PC-3 (cell line): ENCODE data around the gene ERBB4. TPM values are rescaled to one million over a fixed set of nuclear protein-coding genes. Genes with fewer than 3 reads are reported as not detected.

Experiments used
- ATAC-seq: fragments of 200-7000 bp; cut with Tn5 transposase; 2 replicates; pipeline ENCODE4 v1.9.1; 2020; ENCODE audit warnings: mild to moderate bottlenecking, moderate library complexity
- BruUV-seq: library from RNA; stranded (reverse); fragments of 400-500 nt; replicated peaks from 2 replicates; lab custom pipeline; 2021; lab: Mats Ljungman, UMichigan
- CTCF ChIA-PET: fragments of 300-600 bp; sonication (Branson Sonifier 250); formaldehyde crosslinking; loops from one replicate; lab custom pipeline; 2022; ENCODE audit warnings: antibody characterized with exemption; lab: Charles Lee
- POLR2A ChIA-PET: fragments of 300-600 bp; sonication (Branson Sonifier 250); formaldehyde crosslinking; loops from one replicate; lab custom pipeline; 2022; ENCODE audit warnings: antibody characterized with exemption; ENCODE audit not compliant: unreplicated experiment; lab: Charles Lee
- DNase-seq: peaks from one replicate; pipeline ENCODE4 v3.0.0-alpha.2; 2015
- H2AFZ ChIP-seq: fragments of 300-600 bp; sonication (generic); 2 replicates; pipeline ENCODE4 v1.6.0; 2016; ENCODE audit warnings: antibody characterized with exemption, low read length
- H3F3A ChIP-seq: fragments of 300-600 bp; sonication (generic); one replicate; pipeline ENCODE4 v1.6.0; 2017; ENCODE audit warnings: antibody characterized with exemption, low read length, control low read depth, mild to moderate bottlenecking; ENCODE audit not compliant: unreplicated experiment
- H3K27ac ChIP-seq: fragments of 300-600 bp; sonication (generic); 2 replicates; pipeline ENCODE4 v1.5.1; 2016; ENCODE audit warnings: mild to moderate bottlenecking, low read length
- H3K27me3 ChIP-seq: fragments of 300-600 bp; sonication (generic); 2 replicates; pipeline ENCODE4 v1.6.1; 2016; ENCODE audit warnings: low read length, mixed read lengths
- H3K36me3 ChIP-seq: fragments of 300-600 bp; sonication (generic); 2 replicates; pipeline ENCODE4 v1.6.1; 2016; ENCODE audit warnings: low read depth, mixed run types, low read length, mixed read lengths
- H3K4me1 ChIP-seq: fragments of 300-600 bp; sonication (generic); 2 replicates; pipeline ENCODE4 v1.5.1; 2016; ENCODE audit warnings: low read length; ENCODE audit not compliant: insufficient read depth
- H3K4me2 ChIP-seq: fragments of 300-600 bp; sonication (generic); 2 replicates; pipeline ENCODE4 v1.6.0; 2016; ENCODE audit warnings: low read length
- H3K4me3 ChIP-seq: fragments of 300-600 bp; sonication (generic); 2 replicates; pipeline ENCODE4 v1.5.1; 2016; ENCODE audit warnings: mild to moderate bottlenecking, low read length, mixed read lengths
- H3K79me2 ChIP-seq: fragments of 300-600 bp; sonication (generic); 2 replicates; pipeline ENCODE4 v1.6.1; 2017; ENCODE audit warnings: low read length, mixed read lengths
- H3K9ac ChIP-seq: fragments of 300-600 bp; sonication (generic); 2 replicates; pipeline ENCODE4 v1.6.0; 2016; ENCODE audit warnings: mild to moderate bottlenecking, low read length
- H3K9me2 ChIP-seq: fragments of 300-600 bp; sonication (generic); replicated peaks from 2 replicates; pipeline ENCODE4 v1.6.1; 2016; ENCODE audit warnings: mixed run types, low read length, mixed read lengths
- H3K9me3 ChIP-seq: fragments of 300-600 bp; sonication (generic); 2 replicates; pipeline ENCODE4 v1.6.1; 2016; ENCODE audit warnings: low read length, mixed read lengths
- H4K20me1 ChIP-seq: fragments of 300-600 bp; sonication (generic); 2 replicates; pipeline ENCODE4 v1.6.1; 2016; ENCODE audit warnings: low read length, mixed read lengths
- CTCF ChIP-seq: fragments of 300-600 bp; sonication (generic); conservative IDR thresholded peaks from 2 replicates; pipeline ENCODE4 v1.5.1; 2017; ENCODE audit warnings: antibody characterized with exemption, low read depth, mild to moderate bottlenecking, low read length
- EZH2 ChIP-seq: fragments of 300-600 bp; sonication (generic); IDR thresholded peaks from one replicate; pipeline ENCODE4 v1.6.1; 2017; ENCODE audit warnings: antibody characterized with exemption, mild to moderate bottlenecking, low read length; ENCODE audit not compliant: unreplicated experiment
- EZH2phosphoT487 ChIP-seq: fragments of 300-600 bp; sonication (generic); IDR thresholded peaks from 2 replicates; pipeline ENCODE4 v1.6.1; 2018; ENCODE audit warnings: mild to moderate bottlenecking, antibody characterized with exemption, low read length, borderline replicate concordance
- intact Hi-C: fragments of 100-400 bp; cut with micrococcal nuclease; formaldehyde crosslinking; loops from 2 replicates; pipeline ENCODE4 v1.9.0; 2023
- total RNA-seq: library from RNA; depleted of rRNA; stranded (reverse); fragments of >200 nt; gene quantifications from 2 replicates; pipeline ENCODE4 v1.2.3, GENCODE V29; 2014

ERBB4 gene
- total RNA-seq, 1 experiment from 2014 or later = under 0.01 TPM

- Histone ChIP-seq H3F3A (no peaks in the 10 kb centered on the region), H2AFZ (no peak overlapping the region), H3K4me1 (no peaks in the 10 kb centered on the region), H3K9ac (no peak overlapping the region), H3K9me3 (no peaks in the 10 kb centered on the region), H3K4me3 (no peak overlapping the region), H3K36me3 (no peaks in the 10 kb centered on the region), H3K27ac (no peak overlapping the region), H3K27me3 (no peaks in the 10 kb centered on the region), H3K9me2 (no peaks in the 10 kb centered on the region), H4K20me1 (no peaks in the 10 kb centered on the region), H3K79me2 (no peaks in the 10 kb centered on the region), H3K4me2 (no peak overlapping the region)
- no TSS peak for BruUV-seq
- ChIA-PET CTCF (no interaction called here), POLR2A (no interaction called here)
- intact Hi-C loops = no loop called here
- TF ChIP-seq CTCF = no peak
- no peak for TF ChIP-seq EZH2phosphoT487
- TF ChIP-seq EZH2 = no peak
- no peak for ATAC-seq
- DNase-seq = no peak
Measured at GRCh38 chr2:212343167-212343566, 195.4 kb downstream of the ERBB4 start.

- intact Hi-C loops = no loop called here
- Histone ChIP-seq H3K9me2 (no peaks in the 10 kb centered on the region), H3K27ac (no peak overlapping the region), H3K4me2 (no peak overlapping the region), H3K9me3 (no peaks in the 10 kb centered on the region), H3K36me3 (no peaks in the 10 kb centered on the region), H3K4me3 (no peak overlapping the region), H3K4me1 (no peaks in the 10 kb centered on the region), H3K79me2 (no peaks in the 10 kb centered on the region), H3F3A (no peaks in the 10 kb centered on the region), H2AFZ (no peak overlapping the region), H3K9ac (no peak overlapping the region), H4K20me1 (no peaks in the 10 kb centered on the region), H3K27me3 (no peaks in the 10 kb centered on the region)
- CTCF ChIA-PET = no interaction called here
- ATAC-seq (no peak), DNase-seq (no peak)
- POLR2A ChIA-PET = no interaction called here
- no TSS peak for BruUV-seq
- no peak for TF ChIP-seq EZH2phosphoT487
- TF ChIP-seq CTCF = no peak
- no peak for TF ChIP-seq EZH2
Measured at GRCh38 chr2:212337486-212338343, 200.9 kb downstream of the ERBB4 start.

- CTCF ChIA-PET = no interaction called here
Measured at GRCh38 chr2:212337036-212337435, 201.6 kb downstream of the ERBB4 start.

More at GRCh38 chr2:212337036-212337435, 201.6 kb downstream of the ERBB4 start:
- Histone ChIP-seq H3K4me3 (no peak overlapping the region), H3F3A (no peaks in the 10 kb centered on the region), H3K9me3 (no peaks in the 10 kb centered on the region), H3K36me3 (no peaks in the 10 kb centered on the region), H3K79me2 (no peaks in the 10 kb centered on the region), H3K4me2 (no peak overlapping the region), H2AFZ (no peak overlapping the region), H3K9ac (no peak overlapping the region), H3K9me2 (no peaks in the 10 kb centered on the region), H3K4me1 (no peaks in the 10 kb centered on the region), H3K27me3 (no peaks in the 10 kb centered on the region), H4K20me1 (no peaks in the 10 kb centered on the region), H3K27ac (no peak overlapping the region)
- TF ChIP-seq EZH2phosphoT487 (no peak), EZH2 (no peak), CTCF (no peak)
- no peak for ATAC-seq
- BruUV-seq = no TSS peak
- intact Hi-C loops = no loop called here
- DNase-seq = no peak
- POLR2A ChIA-PET = no interaction called here
